MM.1S (cell line): ENCODE data around the gene APOO.
A peak's percentile ranks its signal among the peaks of the same experiment; 100 is the strongest.

ENCODE experiments used
- DNase-seq: peaks from one replicate; pipeline ENCODE4 v3.0.0-alpha.2; 2015
- H2AFZ ChIP-seq: fragments of 300-600 bp; sonication (generic); 2 replicates; pipeline ENCODE4 v1.6.0; 2016; ENCODE audit warnings: antibody characterized with exemption, low read length
- H3F3A ChIP-seq: fragments of 300-600 bp; sonication (generic); 2 replicates; pipeline ENCODE4 v1.6.1; 2016; ENCODE audit warnings: mild to moderate bottlenecking, antibody characterized with exemption, low read length, moderate library complexity, mixed read lengths; ENCODE audit not compliant: insufficient read depth
- H3K27ac ChIP-seq: fragments of 300-600 bp; sonication (generic); 2 replicates; pipeline ENCODE4 v1.5.1; 2016; ENCODE audit warnings: mild to moderate bottlenecking, low read length
- H3K27me3 ChIP-seq: fragments of 300-600 bp; sonication (generic); replicated peaks from 2 replicates; pipeline ENCODE4 v1.6.0; 2016; ENCODE audit warnings: low read length; ENCODE audit not compliant: insufficient read depth
- H3K36me3 ChIP-seq: fragments of 300-600 bp; sonication (generic); replicated peaks from 2 replicates; pipeline ENCODE4 v1.6.1; 2016; ENCODE audit warnings: mild to moderate bottlenecking, low read length, mixed read lengths; ENCODE audit not compliant: insufficient read depth
- H3K4me1 ChIP-seq: fragments of 300-600 bp; sonication (generic); 2 replicates; pipeline ENCODE4 v1.6.1; 2016; ENCODE audit warnings: low read length, mixed read lengths
- H3K4me2 ChIP-seq: fragments of 300-600 bp; sonication (generic); 2 replicates; pipeline ENCODE4 v1.6.0; 2016; ENCODE audit warnings: low read depth, low read length
- H3K4me3 ChIP-seq: fragments of 300-600 bp; sonication (generic); 2 replicates; pipeline ENCODE4 v1.5.1; 2016; ENCODE audit warnings: low read length, mixed read lengths
- H3K79me2 ChIP-seq: fragments of 300-600 bp; sonication (generic); 2 replicates; pipeline ENCODE4 v1.6.1; 2016; ENCODE audit warnings: mixed run types, low read length, mixed read lengths
- H3K9ac ChIP-seq: fragments of 300-600 bp; sonication (generic); 2 replicates; pipeline ENCODE4 v1.6.1; 2016; ENCODE audit warnings: low read length, mixed read lengths
- H3K9me2 ChIP-seq: fragments of 300-600 bp; sonication (generic); replicated peaks from 2 replicates; pipeline ENCODE4 v1.6.1; 2016; ENCODE audit warnings: mild to moderate bottlenecking, low read length, mixed read lengths; ENCODE audit not compliant: insufficient read depth
- H3K9me3 ChIP-seq: fragments of 300-600 bp; sonication (generic); replicated peaks from 2 replicates; pipeline ENCODE4 v1.6.1; 2016; ENCODE audit warnings: mild to moderate bottlenecking, low read length, mixed read lengths; ENCODE audit not compliant: insufficient read depth
- H4K20me1 ChIP-seq: fragments of 300-600 bp; sonication (generic); 2 replicates; pipeline ENCODE4 v1.6.1; 2016; ENCODE audit warnings: mild to moderate bottlenecking, low read length, moderate library complexity, mixed read lengths; ENCODE audit not compliant: insufficient read depth
- EZH2 ChIP-seq: fragments of 300-600 bp; sonication (generic); optimal IDR thresholded peaks from 2 replicates; pipeline ENCODE3; 2017; ENCODE audit warnings: low read depth, mild to moderate bottlenecking, antibody characterized with exemption, low read length, mixed read lengths
- EZH2phosphoT487 ChIP-seq: fragments of 300-600 bp; sonication (generic); IDR thresholded peaks from 2 replicates; pipeline ENCODE4 v1.6.1; 2018; ENCODE audit warnings: antibody characterized with exemption, low read length
- TF ChIP-seq, protein P1 (sequence below): fragments of 300-600 bp; sonication (generic); IDR thresholded peaks from 2 replicates; pipeline ENCODE4 v1.5.1; 2016; ENCODE audit warnings: antibody characterized with exemption, low read length, mixed read lengths

APOO gene

GRCh38 chrX:23930894-23931604 is 23.3 kb upstream of the APOO start:
- Histone ChIP-seq H3K4me3 (no peak overlapping the region), H3F3A (no peaks in the 10 kb centered on the region), H3K4me2 (peak overlapping the region; percentile 9; the same call in 1 of the 2 replicates), H3K9me3 (no peaks in the 10 kb centered on the region), H3K79me2 (no peaks in the 10 kb centered on the region), H2AFZ (no peak overlapping the region), H4K20me1 (no peaks in the 10 kb centered on the region), H3K9ac (no peak overlapping the region), H3K9me2 (no peaks in the 10 kb centered on the region), H3K27ac (no peak overlapping the region), H3K4me1 (0 out of 2 replicates have a peak, but pooled peaks cover 6% of the 10 kb centered on the region), H3K36me3 (no peaks in the 10 kb centered on the region), H3K27me3 (no peaks in the 10 kb centered on the region)
- TF ChIP-seq, protein P1, sequence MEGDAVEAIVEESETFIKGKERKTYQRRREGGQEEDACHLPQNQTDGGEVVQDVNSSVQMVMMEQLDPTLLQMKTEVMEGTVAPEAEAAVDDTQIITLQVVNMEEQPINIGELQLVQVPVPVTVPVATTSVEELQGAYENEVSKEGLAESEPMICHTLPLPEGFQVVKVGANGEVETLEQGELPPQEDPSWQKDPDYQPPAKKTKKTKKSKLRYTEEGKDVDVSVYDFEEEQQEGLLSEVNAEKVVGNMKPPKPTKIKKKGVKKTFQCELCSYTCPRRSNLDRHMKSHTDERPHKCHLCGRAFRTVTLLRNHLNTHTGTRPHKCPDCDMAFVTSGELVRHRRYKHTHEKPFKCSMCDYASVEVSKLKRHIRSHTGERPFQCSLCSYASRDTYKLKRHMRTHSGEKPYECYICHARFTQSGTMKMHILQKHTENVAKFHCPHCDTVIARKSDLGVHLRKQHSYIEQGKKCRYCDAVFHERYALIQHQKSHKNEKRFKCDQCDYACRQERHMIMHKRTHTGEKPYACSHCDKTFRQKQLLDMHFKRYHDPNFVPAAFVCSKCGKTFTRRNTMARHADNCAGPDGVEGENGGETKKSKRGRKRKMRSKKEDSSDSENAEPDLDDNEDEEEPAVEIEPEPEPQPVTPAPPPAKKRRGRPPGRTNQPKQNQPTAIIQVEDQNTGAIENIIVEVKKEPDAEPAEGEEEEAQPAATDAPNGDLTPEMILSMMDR: no peak
- TF ChIP-seq EZH2phosphoT487 (no peak), EZH2 (no peak)
- DNase-seq: no peak

DNA sequence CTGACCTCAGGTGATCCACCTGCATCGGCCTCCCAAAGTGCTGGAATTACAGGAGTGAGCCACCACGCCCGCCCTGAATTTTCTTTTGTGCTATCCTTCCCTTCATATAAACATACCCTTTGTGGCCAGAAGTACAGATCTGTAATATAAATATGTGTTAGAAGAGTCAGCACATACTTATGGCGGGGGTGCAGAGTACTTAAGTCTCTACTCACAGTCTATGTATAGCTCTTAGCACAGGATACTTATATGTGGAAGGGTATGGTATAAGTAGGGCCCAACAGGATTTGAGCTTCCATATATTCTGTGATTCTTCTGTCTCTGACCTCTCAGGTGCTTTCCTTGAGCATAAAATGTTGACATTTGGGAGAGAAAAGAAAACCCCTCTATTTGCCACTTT is 18.3 kb upstream of the APOO start:
- Histone ChIP-seq H2AFZ (no peak overlapping the region), H3K4me2 (no peak overlapping the region), H3K27ac (no peak overlapping the region), H3K9me2 (no peaks in the 10 kb centered on the region), H3K9me3 (no peaks in the 10 kb centered on the region), H3K4me1 (0 out of 2 replicates have a peak, but pooled peaks cover 2% of the 10 kb centered on the region), H3K27me3 (no peaks in the 10 kb centered on the region), H4K20me1 (no peaks in the 10 kb centered on the region), H3K4me3 (no peak overlapping the region), H3K9ac (no peak overlapping the region), H3K79me2 (no peaks in the 10 kb centered on the region), H3K36me3 (no peaks in the 10 kb centered on the region), H3F3A (no peaks in the 10 kb centered on the region)
- DNase-seq: no peak
- TF ChIP-seq, protein P1: no peak

GRCh38 chrX:23919706-23920320 is 12.1 kb upstream of the APOO start:
- Histone ChIP-seq H3K27me3 (no peaks in the 10 kb centered on the region), H3K4me2 (no peak overlapping the region), H2AFZ (no peak overlapping the region), H3K9ac (no peak overlapping the region), H3K4me1 (no peaks in the 10 kb centered on the region), H4K20me1 (no peaks in the 10 kb centered on the region), H3K9me3 (no peaks in the 10 kb centered on the region), H3K4me3 (no peak overlapping the region), H3K27ac (no peak overlapping the region), H3K9me2 (no peaks in the 10 kb centered on the region), H3K79me2 (no peaks in the 10 kb centered on the region), H3F3A (no peaks in the 10 kb centered on the region), H3K36me3 (no peaks in the 10 kb centered on the region)
- DNase-seq: no peak
- TF ChIP-seq EZH2phosphoT487: no peak
- TF ChIP-seq, protein P1: no peak
- TF ChIP-seq EZH2: no peak
